ENCODE measurements around the gene VAV3. TPM values are rescaled to one million over a fixed set of nuclear protein-coding genes. Genes with fewer than 3 reads are reported as not detected.
A peak's percentile ranks its signal among the peaks of the same experiment; 100 is the strongest.

Gene VAV3
- total and polyA plus RNA-seq, 2 of the 13 experiments (the other 11 are each of a cell fraction or from before 2014, with no cell fraction given) = 15.9 to 29.8 TPM

DNA sequence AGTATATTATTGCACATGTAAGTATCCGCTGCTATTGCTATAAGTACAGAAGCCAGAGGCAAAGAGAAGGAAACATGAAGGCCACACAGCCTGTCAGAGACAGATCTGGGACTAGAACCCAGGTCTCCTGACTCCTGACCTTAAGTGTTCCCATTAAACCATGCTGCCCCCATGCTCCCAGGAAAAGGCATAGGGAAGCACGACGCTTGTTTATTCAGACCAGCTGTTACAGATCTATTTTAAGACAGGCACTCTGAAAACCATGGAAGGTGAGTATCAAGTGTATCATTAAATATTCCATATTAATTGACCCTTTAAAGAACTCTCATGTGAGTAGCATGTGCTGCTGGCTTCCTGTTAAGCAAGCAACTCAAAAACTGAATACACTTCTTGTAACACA is 11.4 kb downstream of the VAV3 start (continued):
- TF ChIP-seq HMG20B (CRISPR knock-in tag; conservative IDR thresholded peaks at IDR 0.05) (no peak), ZNF816 (CRISPR knock-in tag; IDR thresholded peaks at IDR 0.05; ENCODE audit: borderline replicate concordance) (no peak), ZNF792 (CRISPR knock-in tag; IDR thresholded peaks at IDR 0.05) (no peak)
- TF ChIP-seq, protein P1, sequence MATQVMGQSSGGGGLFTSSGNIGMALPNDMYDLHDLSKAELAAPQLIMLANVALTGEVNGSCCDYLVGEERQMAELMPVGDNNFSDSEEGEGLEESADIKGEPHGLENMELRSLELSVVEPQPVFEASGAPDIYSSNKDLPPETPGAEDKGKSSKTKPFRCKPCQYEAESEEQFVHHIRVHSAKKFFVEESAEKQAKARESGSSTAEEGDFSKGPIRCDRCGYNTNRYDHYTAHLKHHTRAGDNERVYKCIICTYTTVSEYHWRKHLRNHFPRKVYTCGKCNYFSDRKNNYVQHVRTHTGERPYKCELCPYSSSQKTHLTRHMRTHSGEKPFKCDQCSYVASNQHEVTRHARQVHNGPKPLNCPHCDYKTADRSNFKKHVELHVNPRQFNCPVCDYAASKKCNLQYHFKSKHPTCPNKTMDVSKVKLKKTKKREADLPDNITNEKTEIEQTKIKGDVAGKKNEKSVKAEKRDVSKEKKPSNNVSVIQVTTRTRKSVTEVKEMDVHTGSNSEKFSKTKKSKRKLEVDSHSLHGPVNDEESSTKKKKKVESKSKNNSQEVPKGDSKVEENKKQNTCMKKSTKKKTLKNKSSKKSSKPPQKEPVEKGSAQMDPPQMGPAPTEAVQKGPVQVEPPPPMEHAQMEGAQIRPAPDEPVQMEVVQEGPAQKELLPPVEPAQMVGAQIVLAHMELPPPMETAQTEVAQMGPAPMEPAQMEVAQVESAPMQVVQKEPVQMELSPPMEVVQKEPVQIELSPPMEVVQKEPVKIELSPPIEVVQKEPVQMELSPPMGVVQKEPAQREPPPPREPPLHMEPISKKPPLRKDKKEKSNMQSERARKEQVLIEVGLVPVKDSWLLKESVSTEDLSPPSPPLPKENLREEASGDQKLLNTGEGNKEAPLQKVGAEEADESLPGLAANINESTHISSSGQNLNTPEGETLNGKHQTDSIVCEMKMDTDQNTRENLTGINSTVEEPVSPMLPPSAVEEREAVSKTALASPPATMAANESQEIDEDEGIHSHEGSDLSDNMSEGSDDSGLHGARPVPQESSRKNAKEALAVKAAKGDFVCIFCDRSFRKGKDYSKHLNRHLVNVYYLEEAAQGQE (IDR thresholded peaks at IDR 0.05; ENCODE audit: borderline replicate concordance in 1 of 2, low read depth in 1 of 2, low read length in 2 of 2) = no peak

DNA sequence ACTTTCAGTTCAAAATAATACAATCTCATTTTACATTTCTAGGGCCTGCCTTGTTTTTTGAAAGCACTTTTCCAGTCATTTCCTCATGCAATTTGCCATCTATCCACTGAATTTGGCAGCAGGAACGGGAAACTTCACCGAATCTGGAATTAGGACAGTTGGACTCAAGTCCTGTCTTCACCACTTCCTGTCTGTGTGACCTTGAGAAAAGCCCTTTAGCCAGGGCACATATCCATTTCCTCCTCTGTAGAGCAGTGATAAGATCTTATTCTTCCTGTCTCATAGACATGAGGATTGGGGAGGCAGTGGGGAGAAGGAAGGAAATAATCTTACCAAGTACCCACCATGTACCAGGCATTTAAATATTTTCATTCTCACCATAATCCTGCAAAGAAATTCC is 12.0 kb downstream of the VAV3 start:
- CTCF ChIA-PET (ENCODE audit: low intra/inter-chr PET ratio, low total read pairs) = no interaction called here
- Histone ChIP-seq H3K4me3 (replicated peaks in 1 of 3; ENCODE audit: insufficient read depth in 1 of 3, low read depth in 2 of 3, low read length in 3 of 3) (no peak overlapping the region), H3K27me3 (ENCODE audit: control insufficient read depth in 1 of 2, insufficient read depth in 2 of 2, low read length in 2 of 2) (no peaks in the 10 kb centered on the region), H3K27ac (ENCODE audit: extremely low read length, insufficient read depth, low read length) (no peak overlapping the region), H3K9ac (ENCODE audit: insufficient read depth, low read depth, low read length) (no peak overlapping the region), H3K36me3 (replicated peaks in 1 of 2; ENCODE audit: control insufficient read depth in 1 of 2, insufficient read depth in 2 of 2, low read length in 2 of 2) (no peaks in the 10 kb centered on the region), H3K9me3 (ENCODE audit: low read length) (no peaks in the 10 kb centered on the region), H3K4me1 (ENCODE audit: insufficient read depth, low read length) (no peaks in the 10 kb centered on the region), H2AFZ (ENCODE audit: low read length) (no peak overlapping the region), H3K4me2 (ENCODE audit: low read depth, low read length) (no peak overlapping the region), H3K79me2 (ENCODE audit: insufficient read depth, low read length) (no peaks in the 10 kb centered on the region), H4K20me1 (ENCODE audit: insufficient read depth, low read length) (no peaks in the 10 kb centered on the region)
- intact Hi-C loops (cut with micrococcal nuclease; ENCODE audit: unreplicated experiment) (no loop called here), in situ Hi-C loops (cut with HindIII; ENCODE audit: extremely low pct_ligation_motif_present, low pct_unique_long_range_greater_than_20kb) (no loop called here)
- FAIRE-seq (no peak), ATAC-seq (no peak), DNase-seq (ENCODE audit: low spot score) (no peak)
- no peak for TF ChIP-seq GABPA (IDR thresholded peaks at IDR 0.05; ENCODE audit: low read depth, low read length)
- TF ChIP-seq GABPA (CRISPR knock-in tag; IDR thresholded peaks at IDR 0.05; ENCODE audit: low read depth) = peak; percentile 16; the same call in 1 of the 2 replicates
- no peak for TF ChIP-seq RFX3 (CRISPR knock-in tag; IDR thresholded peaks at IDR 0.05)
- WGBS (ENCODE audit: low lambda C conversion rate) = 3% methylated on average over 2 of the region's 2 CpGs
- POLR2A ChIA-PET = no interaction called here
- no TSS peak for BruUV-seq (replicated peaks)
